NCI-H2081 (cell line): ENCODE data around the gene ZNF81.
"Not testable (repeated sequence)": the region's sequence is repeated elsewhere in the genome, so short reads cannot be mapped to it uniquely, and the experiment has no call there.

ENCODE experiments used
- DNase-seq, 2 experiments: peaks; one replicate each; lab custom pipeline; 2025; lab: John Stamatoyannopoulos, UW

ZNF81 gene

GRCh38 chrX:47844117-47844516, 7.4 kb downstream of the ZNF81 start:
- DNase-seq, result no peak

- DNase-seq, result no peak
Observed at GRCh38 chrX:47846040-47846439, 9.3 kb downstream of the ZNF81 start.

GRCh38 chrX:47849778-47850177, 13.1 kb downstream of the ZNF81 start:
- no peak for DNase-seq

GRCh38 chrX:47850389-47850788, 13.7 kb downstream of the ZNF81 start:
- not testable (repeated sequence) for DNase-seq

- no peak for DNase-seq
Observed at GRCh38 chrX:47850901-47851300, 14.2 kb downstream of the ZNF81 start.

GRCh38 chrX:47854474-47854873, 17.8 kb downstream of the ZNF81 start:
- DNase-seq, result no peak

GRCh38 chrX:47859686-47860085, 23.0 kb downstream of the ZNF81 start:
- DNase-seq, result no peak

- DNase-seq, result no peak
Observed at GRCh38 chrX:47862680-47863079, 26.0 kb downstream of the ZNF81 start.

- DNase-seq, result no peak
Observed at GRCh38 chrX:47863187-47863586, 26.5 kb downstream of the ZNF81 start.

- no peak for DNase-seq
Observed at GRCh38 chrX:47864300-47864699, 27.6 kb downstream of the ZNF81 start.

- DNase-seq, result no peak
Observed at GRCh38 chrX:47864785-47865184, 28.1 kb downstream of the ZNF81 start.

GRCh38 chrX:47873123-47873522, 36.4 kb downstream of the ZNF81 start:
- no peak for DNase-seq

- DNase-seq, result no peak
Observed at GRCh38 chrX:47877327-47877726, 40.6 kb downstream of the ZNF81 start.

- DNase-seq, result no peak
Observed at GRCh38 chrX:47878198-47878597, 41.5 kb downstream of the ZNF81 start.

- no peak for DNase-seq
Observed at GRCh38 chrX:47879463-47879862, 42.8 kb downstream of the ZNF81 start.

- no peak for DNase-seq
Observed at GRCh38 chrX:47880927-47881326, 44.2 kb downstream of the ZNF81 start.

- DNase-seq, result no peak
Observed at GRCh38 chrX:47885501-47885900, 48.8 kb downstream of the ZNF81 start.

- no peak for DNase-seq
Observed at GRCh38 chrX:47898024-47898423, 61.3 kb downstream of the ZNF81 start.

GRCh38 chrX:47900833-47901232, 64.1 kb downstream of the ZNF81 start:
- DNase-seq, result no peak

- no peak for DNase-seq
Observed at GRCh38 chrX:47902161-47902560, 65.5 kb downstream of the ZNF81 start.

- DNase-seq, result no peak
Observed at GRCh38 chrX:47915886-47916493, 79.3 kb downstream of the ZNF81 start.

GRCh38 chrX:47918274-47918673, 81.6 kb downstream of the ZNF81 start:
- DNase-seq, result no peak

- no peak for DNase-seq
Observed at GRCh38 chrX:47927212-47927611, 90.5 kb downstream of the ZNF81 start.

GRCh38 chrX:47931970-47932369, 95.3 kb downstream of the ZNF81 start:
- not testable (repeated sequence) for DNase-seq

- no peak for DNase-seq
Observed at GRCh38 chrX:47933946-47934345, 97.2 kb downstream of the ZNF81 start.
